ENCODE results near the gene SGSM2. TPM values are rescaled to one million over a fixed set of nuclear protein-coding genes. Genes with fewer than 3 reads are reported as not detected.

Gene SGSM2
- total and polyA plus RNA-seq, 2 experiments from 2014 or later = 13.7 to 52.4 TPM

- Histone ChIP-seq H3K4me3 (no peak overlapping the region), H3K27me3 (ENCODE audit: insufficient read depth) (no peaks in the 10 kb centered on the region), H2AFZ (no peak overlapping the region), H4K20me1 (replicated peaks; ENCODE audit: insufficient read depth) (no peaks in the 10 kb centered on the region; the same call in 1 of the 2 replicates), H3K9me2 (ENCODE audit: insufficient read depth) (no peaks in the 10 kb centered on the region), H3K27ac (ENCODE audit: low read depth) (no peak overlapping the region), H3K4me2 (no peak overlapping the region), H3K4me1 (ENCODE audit: insufficient read depth) (peaks cover 5% of the 10 kb centered on the region; the same call in 1 of the 2 replicates), H3K36me3 (ENCODE audit: insufficient read depth) (no peaks in the 10 kb centered on the region), H3F3A (replicated peaks; ENCODE audit: low read depth) (no peaks in the 10 kb centered on the region; the same call in 1 of the 2 replicates), H3K79me2 (replicated peaks; ENCODE audit: insufficient read depth) (no peaks in the 10 kb centered on the region)
- Mint-ChIP-seq H3K36me3 (ENCODE audit: low read depth) (peaks cover 23% of the 10 kb centered on the region), H3K4me1 (peaks cover 7% of the 10 kb centered on the region), H3K27me3 (ENCODE audit: insufficient read depth, low read depth, poor library complexity) (peaks cover 14% of the 10 kb centered on the region), H3K9me3 (no peaks in the 10 kb centered on the region), H3K4me3 (no peak overlapping the region), H3K27ac (no peak overlapping the region)
- no peak for TF ChIP-seq CREB1 (CRISPR knock-in tag; IDR thresholded peaks at IDR 0.05; ENCODE audit: low read depth)
- TF ChIP-seq CTCF (conservative IDR thresholded peaks at IDR 0.05; ENCODE audit: low read depth in 2 of 2) = no peak
- no peak for TF ChIP-seq REST (IDR thresholded peaks at IDR 0.05; ENCODE audit: unreplicated experiment)
- TF ChIP-seq EZH2 (IDR thresholded peaks at IDR 0.05; ENCODE audit: low read depth, unreplicated experiment) = no peak
- TF ChIP-seq ETS1 (IDR thresholded peaks at IDR 0.05) = no peak
- no peak for TF ChIP-seq POLR2AphosphoS5 (IDR thresholded peaks at IDR 0.05; ENCODE audit: low read depth)
- no peak for TF ChIP-seq ZNF114 (CRISPR knock-in tag; IDR thresholded peaks at IDR 0.05)
- no peak for TF ChIP-seq NANOG (IDR thresholded peaks at IDR 0.05; ENCODE audit: borderline replicate concordance)
- no peak for TF ChIP-seq STAT1 (IDR thresholded peaks at IDR 0.05; ENCODE audit: unreplicated experiment)
- no peak for TF ChIP-seq EZH2phosphoT487 (IDR thresholded peaks at IDR 0.05; ENCODE audit: unreplicated experiment)
- TF ChIP-seq ZNF462 (CRISPR knock-in tag; IDR thresholded peaks at IDR 0.05) = no peak
- DNase-seq (ENCODE audit: low spot score) (no peak), ATAC-seq (no peak)
These were observed 41.6 kb downstream of the SGSM2 start for GRCh38 chr17:2378905-2379304.
